ENCODE data around the gene PTGR3.

DNA sequence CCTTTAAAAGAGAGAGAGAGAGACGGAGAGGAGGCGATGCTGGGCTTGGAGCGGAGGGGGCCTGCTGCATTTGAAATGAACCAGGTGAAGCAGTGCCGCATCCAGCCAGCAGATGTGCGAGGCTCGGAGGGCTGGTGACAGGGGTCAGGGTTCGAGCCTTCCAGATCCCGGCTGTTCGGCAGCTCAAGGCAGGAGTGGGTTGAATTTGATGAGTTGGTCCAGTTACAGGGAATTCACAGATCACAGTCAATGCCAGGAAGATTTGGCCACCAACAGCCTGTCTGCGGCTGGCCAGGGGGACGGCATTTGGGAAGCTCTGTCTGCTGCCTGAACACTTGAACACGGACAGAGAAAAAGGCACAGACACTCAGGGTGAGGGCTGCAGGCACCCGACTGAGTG lies 48.6 kb downstream of the PTGR3 start:
- TF ChIP-seq, protein P1, sequence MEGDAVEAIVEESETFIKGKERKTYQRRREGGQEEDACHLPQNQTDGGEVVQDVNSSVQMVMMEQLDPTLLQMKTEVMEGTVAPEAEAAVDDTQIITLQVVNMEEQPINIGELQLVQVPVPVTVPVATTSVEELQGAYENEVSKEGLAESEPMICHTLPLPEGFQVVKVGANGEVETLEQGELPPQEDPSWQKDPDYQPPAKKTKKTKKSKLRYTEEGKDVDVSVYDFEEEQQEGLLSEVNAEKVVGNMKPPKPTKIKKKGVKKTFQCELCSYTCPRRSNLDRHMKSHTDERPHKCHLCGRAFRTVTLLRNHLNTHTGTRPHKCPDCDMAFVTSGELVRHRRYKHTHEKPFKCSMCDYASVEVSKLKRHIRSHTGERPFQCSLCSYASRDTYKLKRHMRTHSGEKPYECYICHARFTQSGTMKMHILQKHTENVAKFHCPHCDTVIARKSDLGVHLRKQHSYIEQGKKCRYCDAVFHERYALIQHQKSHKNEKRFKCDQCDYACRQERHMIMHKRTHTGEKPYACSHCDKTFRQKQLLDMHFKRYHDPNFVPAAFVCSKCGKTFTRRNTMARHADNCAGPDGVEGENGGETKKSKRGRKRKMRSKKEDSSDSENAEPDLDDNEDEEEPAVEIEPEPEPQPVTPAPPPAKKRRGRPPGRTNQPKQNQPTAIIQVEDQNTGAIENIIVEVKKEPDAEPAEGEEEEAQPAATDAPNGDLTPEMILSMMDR (conservative IDR thresholded peaks at IDR 0.05 in 1 of 2, IDR thresholded peaks at IDR 0.05 in 1 of 2; ENCODE audit: low read depth in 1 of 2, low read length in 2 of 2): no peak
- no peak for TF ChIP-seq EZH2 (IDR thresholded peaks at IDR 0.05; ENCODE audit: low read length, missing control alignments)
